PC-3 (cell line): Measurements from ENCODE around the gene KLHDC9. TPM values are rescaled to one million over a fixed set of nuclear protein-coding genes. Genes with fewer than 3 reads are reported as not detected.
A peak's percentile ranks its signal among the peaks of the same experiment; 100 is the strongest.
"Not testable (repeated sequence)": the region's sequence is repeated elsewhere in the genome, so short reads cannot be mapped to it uniquely, and the experiment has no call there.

Experiments used
- ATAC-seq: fragments of 200-7000 bp; cut with Tn5 transposase; 2 replicates; pipeline ENCODE4 v1.9.1; 2020; ENCODE audit warnings: mild to moderate bottlenecking, moderate library complexity
- BruUV-seq: library from RNA; stranded (reverse); fragments of 400-500 nt; replicated peaks from 2 replicates; lab custom pipeline; 2021; lab: Mats Ljungman, UMichigan
- CTCF ChIA-PET: fragments of 300-600 bp; sonication (Branson Sonifier 250); formaldehyde crosslinking; loops from one replicate; lab custom pipeline; 2022; ENCODE audit warnings: antibody characterized with exemption; lab: Charles Lee
- POLR2A ChIA-PET: fragments of 300-600 bp; sonication (Branson Sonifier 250); formaldehyde crosslinking; loops from one replicate; lab custom pipeline; 2022; ENCODE audit warnings: antibody characterized with exemption; ENCODE audit not compliant: unreplicated experiment; lab: Charles Lee
- DNase-seq: peaks from one replicate; pipeline ENCODE4 v3.0.0-alpha.2; 2015
- H2AFZ ChIP-seq: fragments of 300-600 bp; sonication (generic); 2 replicates; pipeline ENCODE4 v1.6.0; 2016; ENCODE audit warnings: antibody characterized with exemption, low read length
- H3F3A ChIP-seq: fragments of 300-600 bp; sonication (generic); one replicate; pipeline ENCODE4 v1.6.0; 2017; ENCODE audit warnings: antibody characterized with exemption, low read length, control low read depth, mild to moderate bottlenecking; ENCODE audit not compliant: unreplicated experiment
- H3K27ac ChIP-seq: fragments of 300-600 bp; sonication (generic); 2 replicates; pipeline ENCODE4 v1.5.1; 2016; ENCODE audit warnings: mild to moderate bottlenecking, low read length
- H3K27me3 ChIP-seq: fragments of 300-600 bp; sonication (generic); 2 replicates; pipeline ENCODE4 v1.6.1; 2016; ENCODE audit warnings: low read length, mixed read lengths
- H3K36me3 ChIP-seq: fragments of 300-600 bp; sonication (generic); 2 replicates; pipeline ENCODE4 v1.6.1; 2016; ENCODE audit warnings: low read depth, mixed run types, low read length, mixed read lengths
- H3K4me1 ChIP-seq: fragments of 300-600 bp; sonication (generic); 2 replicates; pipeline ENCODE4 v1.5.1; 2016; ENCODE audit warnings: low read length; ENCODE audit not compliant: insufficient read depth
- H3K4me2 ChIP-seq: fragments of 300-600 bp; sonication (generic); 2 replicates; pipeline ENCODE4 v1.6.0; 2016; ENCODE audit warnings: low read length
- H3K4me3 ChIP-seq: fragments of 300-600 bp; sonication (generic); 2 replicates; pipeline ENCODE4 v1.5.1; 2016; ENCODE audit warnings: mild to moderate bottlenecking, low read length, mixed read lengths
- H3K79me2 ChIP-seq: fragments of 300-600 bp; sonication (generic); 2 replicates; pipeline ENCODE4 v1.6.1; 2017; ENCODE audit warnings: low read length, mixed read lengths
- H3K9ac ChIP-seq: fragments of 300-600 bp; sonication (generic); 2 replicates; pipeline ENCODE4 v1.6.0; 2016; ENCODE audit warnings: mild to moderate bottlenecking, low read length
- H3K9me2 ChIP-seq: fragments of 300-600 bp; sonication (generic); replicated peaks from 2 replicates; pipeline ENCODE4 v1.6.1; 2016; ENCODE audit warnings: mixed run types, low read length, mixed read lengths
- H3K9me3 ChIP-seq: fragments of 300-600 bp; sonication (generic); 2 replicates; pipeline ENCODE4 v1.6.1; 2016; ENCODE audit warnings: low read length, mixed read lengths
- H4K20me1 ChIP-seq: fragments of 300-600 bp; sonication (generic); 2 replicates; pipeline ENCODE4 v1.6.1; 2016; ENCODE audit warnings: low read length, mixed read lengths
- CTCF ChIP-seq: fragments of 300-600 bp; sonication (generic); conservative IDR thresholded peaks from 2 replicates; pipeline ENCODE4 v1.5.1; 2017; ENCODE audit warnings: antibody characterized with exemption, low read depth, mild to moderate bottlenecking, low read length
- EZH2 ChIP-seq: fragments of 300-600 bp; sonication (generic); IDR thresholded peaks from one replicate; pipeline ENCODE4 v1.6.1; 2017; ENCODE audit warnings: antibody characterized with exemption, mild to moderate bottlenecking, low read length; ENCODE audit not compliant: unreplicated experiment
- EZH2phosphoT487 ChIP-seq: fragments of 300-600 bp; sonication (generic); IDR thresholded peaks from 2 replicates; pipeline ENCODE4 v1.6.1; 2018; ENCODE audit warnings: mild to moderate bottlenecking, antibody characterized with exemption, low read length, borderline replicate concordance
- intact Hi-C: fragments of 100-400 bp; cut with micrococcal nuclease; formaldehyde crosslinking; loops from 2 replicates; pipeline ENCODE4 v1.9.0; 2023
- total RNA-seq: library from RNA; depleted of rRNA; stranded (reverse); fragments of >200 nt; gene quantifications from 2 replicates; pipeline ENCODE4 v1.2.3, GENCODE V29; 2014

The KLHDC9 gene
- total RNA-seq, 1 experiment from 2014 or later = 3.2 TPM

DNA sequence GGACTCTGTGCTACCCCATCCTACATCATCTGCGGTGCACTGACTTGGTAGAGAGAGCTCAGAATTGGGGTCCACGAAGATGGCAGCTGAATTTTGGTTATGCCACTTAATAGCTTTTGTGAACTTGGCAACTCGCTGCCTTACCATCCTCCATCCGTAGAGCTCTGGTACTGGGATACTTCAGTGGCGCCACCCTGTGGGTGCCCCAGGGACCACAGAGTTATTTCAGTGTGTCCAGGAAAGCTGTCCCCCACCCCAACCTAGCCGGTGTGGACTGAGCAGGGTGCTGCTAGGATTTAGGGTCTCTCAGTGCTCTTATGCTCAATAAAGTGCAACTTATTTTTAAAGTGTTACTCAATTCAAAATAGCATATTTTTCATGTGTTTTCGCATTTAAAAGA, 43.4 kb upstream of the KLHDC9 start:
- H3K4me1 ChIP-seq = no peaks in the 10 kb centered on the region
- H3K27ac ChIP-seq = no peak overlapping the region
- no peak overlapping the region for H3K4me3 ChIP-seq
- no peak for DNase-seq
- H3K9me3 ChIP-seq = no peaks in the 10 kb centered on the region
- no peak for TF ChIP-seq EZH2phosphoT487
- peak; percentile 39 for TF ChIP-seq CTCF
- H3K27me3 ChIP-seq = no peaks in the 10 kb centered on the region
- no peak for ATAC-seq
- H3K4me2 ChIP-seq = no peak overlapping the region
- POLR2A ChIA-PET = no interaction called here
- H3K9me2 ChIP-seq = no peaks in the 10 kb centered on the region
- no peak overlapping the region for H3K9ac ChIP-seq
- intact Hi-C loops = no loop called here
- CTCF ChIA-PET = no interaction called here
- H3F3A ChIP-seq = no peaks in the 10 kb centered on the region
- no peak overlapping the region for H2AFZ ChIP-seq
- no TSS peak for BruUV-seq
- no peaks in the 10 kb centered on the region for H4K20me1 ChIP-seq
- H3K36me3 ChIP-seq = no peaks in the 10 kb centered on the region
- no peaks in the 10 kb centered on the region for H3K79me2 ChIP-seq

DNA sequence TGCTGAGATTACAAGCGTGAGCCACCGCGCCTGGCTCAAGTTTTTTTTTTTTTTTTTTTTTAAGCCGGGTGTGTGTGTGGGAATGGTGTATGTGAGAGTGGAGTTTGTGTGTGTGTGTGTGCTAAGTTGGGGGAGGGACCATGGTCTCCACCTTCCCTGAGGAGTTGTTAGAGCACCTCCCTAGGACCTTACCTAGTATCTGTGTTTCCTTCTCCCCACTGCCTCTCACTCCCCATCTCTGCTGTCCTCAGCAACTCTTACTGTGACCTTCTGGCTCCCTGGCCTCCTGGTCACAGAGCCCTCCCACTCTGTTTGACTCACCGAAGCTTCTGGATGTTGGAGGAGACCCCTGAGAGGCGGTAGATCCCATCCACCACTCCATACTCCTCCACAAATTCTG, 38.9 kb upstream of the KLHDC9 start:
- ATAC-seq = no peak
- Histone ChIP-seq H3K27me3 (no peaks in the 10 kb centered on the region), H4K20me1 (no peaks in the 10 kb centered on the region), H3K9ac (no peak overlapping the region), H3K4me1 (no peaks in the 10 kb centered on the region), H3K9me2 (no peaks in the 10 kb centered on the region), H2AFZ (no peak overlapping the region), H3F3A (no peaks in the 10 kb centered on the region), H3K4me2 (no peak overlapping the region), H3K36me3 (no peaks in the 10 kb centered on the region), H3K79me2 (no peaks in the 10 kb centered on the region), H3K4me3 (no peak overlapping the region), H3K9me3 (no peaks in the 10 kb centered on the region), H3K27ac (no peak overlapping the region)
- DNase-seq = no peak
- BruUV-seq = no TSS peak
- intact Hi-C loops = no loop called here
- no peak for TF ChIP-seq EZH2phosphoT487
- TF ChIP-seq CTCF = no peak
- TF ChIP-seq EZH2 = no peak
- ChIA-PET POLR2A (interaction anchor here (0.6 kb wide), 1 partner anchor 20 kb away, joined by 34 read pairs; no protein-coding TSS in a partner anchor), CTCF (interaction anchor here (0.5 kb wide), 1 partner anchor 166 kb away, joined by 9 read pairs; no protein-coding TSS in a partner anchor)

GRCh38 chr1:161061419-161061818, 36.7 kb upstream of the KLHDC9 start:
- Histone ChIP-seq H3K9ac (no peak overlapping the region), H3K9me3 (no peaks in the 10 kb centered on the region), H3K4me3 (no peak overlapping the region), H3K27me3 (no peaks in the 10 kb centered on the region), H3K36me3 (no peaks in the 10 kb centered on the region), H3K4me1 (no peaks in the 10 kb centered on the region), H3F3A (no peaks in the 10 kb centered on the region), H3K27ac (no peak overlapping the region), H3K79me2 (no peaks in the 10 kb centered on the region), H4K20me1 (no peaks in the 10 kb centered on the region), H2AFZ (no peak overlapping the region), H3K4me2 (no peak overlapping the region), H3K9me2 (no peaks in the 10 kb centered on the region)
- CTCF ChIA-PET = interaction anchor here (0.6 to 1.0 kb wide), 2 partner anchors 64 to 1551 kb away, joined by 3 to 4 read pairs; no protein-coding TSS in a partner anchor
- BruUV-seq = no TSS peak
- POLR2A ChIA-PET = no interaction called here
- intact Hi-C loops = no loop called here
- no peak for ATAC-seq
- DNase-seq = no peak
- TF ChIP-seq CTCF (no peak), EZH2phosphoT487 (no peak), EZH2 (no peak)

DNA sequence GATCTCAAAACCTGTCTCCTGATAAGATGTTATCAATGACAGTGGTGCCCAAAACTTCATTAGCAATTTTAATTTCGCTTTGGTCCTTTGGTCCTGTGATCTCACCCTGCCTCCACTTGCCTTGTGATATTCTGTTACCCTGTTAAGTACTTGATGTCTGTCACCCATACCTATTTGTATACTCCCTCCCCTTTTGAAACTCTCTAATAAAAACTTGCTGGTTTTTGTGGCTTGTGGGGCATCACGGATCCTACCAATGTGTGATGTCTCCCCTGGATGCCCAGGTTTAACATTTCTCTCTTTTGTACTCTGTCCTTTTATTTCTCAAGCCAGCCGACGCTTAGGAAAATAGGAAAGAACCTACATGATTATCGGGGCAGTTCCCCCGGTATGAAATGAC, 34.2 kb upstream of the KLHDC9 start:
- H3K27me3 ChIP-seq, H3K36me3 ChIP-seq, ATAC-seq, H3K9me2 ChIP-seq, BruUV-seq, H3K4me3 ChIP-seq, H3F3A ChIP-seq, H2AFZ ChIP-seq, H3K9me3 ChIP-seq, intact Hi-C loops, H3K79me2 ChIP-seq, DNase-seq, H3K27ac ChIP-seq, CTCF ChIA-PET, H3K4me2 ChIP-seq, H4K20me1 ChIP-seq, H3K4me1 ChIP-seq, POLR2A ChIA-PET, H3K9ac ChIP-seq: not testable (repeated sequence)
